Measurements from ENCODE around the gene ZNF189.

GRCh38 chr9:101381833-101382342 lies 16.8 kb upstream of the ZNF189 start:
- TF ChIP-seq SMC3 (IDR thresholded peaks at IDR 0.05; ENCODE audit: low read depth, low read length) = no peak
- TF ChIP-seq POLR2A (IDR thresholded peaks at IDR 0.05; ENCODE audit: low read depth, low read length) = no peak
- TF ChIP-seq, protein P1, sequence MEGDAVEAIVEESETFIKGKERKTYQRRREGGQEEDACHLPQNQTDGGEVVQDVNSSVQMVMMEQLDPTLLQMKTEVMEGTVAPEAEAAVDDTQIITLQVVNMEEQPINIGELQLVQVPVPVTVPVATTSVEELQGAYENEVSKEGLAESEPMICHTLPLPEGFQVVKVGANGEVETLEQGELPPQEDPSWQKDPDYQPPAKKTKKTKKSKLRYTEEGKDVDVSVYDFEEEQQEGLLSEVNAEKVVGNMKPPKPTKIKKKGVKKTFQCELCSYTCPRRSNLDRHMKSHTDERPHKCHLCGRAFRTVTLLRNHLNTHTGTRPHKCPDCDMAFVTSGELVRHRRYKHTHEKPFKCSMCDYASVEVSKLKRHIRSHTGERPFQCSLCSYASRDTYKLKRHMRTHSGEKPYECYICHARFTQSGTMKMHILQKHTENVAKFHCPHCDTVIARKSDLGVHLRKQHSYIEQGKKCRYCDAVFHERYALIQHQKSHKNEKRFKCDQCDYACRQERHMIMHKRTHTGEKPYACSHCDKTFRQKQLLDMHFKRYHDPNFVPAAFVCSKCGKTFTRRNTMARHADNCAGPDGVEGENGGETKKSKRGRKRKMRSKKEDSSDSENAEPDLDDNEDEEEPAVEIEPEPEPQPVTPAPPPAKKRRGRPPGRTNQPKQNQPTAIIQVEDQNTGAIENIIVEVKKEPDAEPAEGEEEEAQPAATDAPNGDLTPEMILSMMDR (conservative IDR thresholded peaks at IDR 0.05; ENCODE audit: low read depth, low read length) = no peak
- no peak for TF ChIP-seq BHLHE40 (IDR thresholded peaks at IDR 0.05; ENCODE audit: low read depth, low read length)
- no peak for TF ChIP-seq RFX5 (IDR thresholded peaks at IDR 0.05; ENCODE audit: low read depth, low read length)
- no peak for TF ChIP-seq RCOR1 (IDR thresholded peaks at IDR 0.05; ENCODE audit: insufficient replicate concordance, low read length)
- no peak for TF ChIP-seq RAD21 (IDR thresholded peaks at IDR 0.05; ENCODE audit: low read length)

Data from IMR-90 (cell line).